Ovary (tissue), 3 donors: ENCODE results near the gene CC2D1A.

ENCODE experiments used
- EP300 ChIP-seq: sonication (generic); formaldehyde crosslinking; IDR thresholded peaks from one replicate; pipeline ENCODE4 v1.6.1; 2017; ENCODE audit warnings: antibody characterized with exemption
- POLR2A ChIP-seq: fragments of 450-650 bp; IDR thresholded peaks from one replicate; pipeline ENCODE4 v1.6.1; 2017; ENCODE audit warnings: antibody characterized with exemption, mild to moderate bottlenecking, moderate library complexity
- TF ChIP-seq, protein P1 (sequence below), 3 donors: fragments of 450-650 bp in 2 of 3; fragments of 200-600 bp in 1 of 3; IDR thresholded peaks; one replicate each; pipeline versions ENCODE4 v1.5.1 to v1.8.0; 2016 to 2022; ENCODE audit warnings: antibody characterized with exemption in 3 of 3, mild to moderate bottlenecking in 1 of 3
- donor health status: DM: no; HTN: no; CAD: no.

DNA sequence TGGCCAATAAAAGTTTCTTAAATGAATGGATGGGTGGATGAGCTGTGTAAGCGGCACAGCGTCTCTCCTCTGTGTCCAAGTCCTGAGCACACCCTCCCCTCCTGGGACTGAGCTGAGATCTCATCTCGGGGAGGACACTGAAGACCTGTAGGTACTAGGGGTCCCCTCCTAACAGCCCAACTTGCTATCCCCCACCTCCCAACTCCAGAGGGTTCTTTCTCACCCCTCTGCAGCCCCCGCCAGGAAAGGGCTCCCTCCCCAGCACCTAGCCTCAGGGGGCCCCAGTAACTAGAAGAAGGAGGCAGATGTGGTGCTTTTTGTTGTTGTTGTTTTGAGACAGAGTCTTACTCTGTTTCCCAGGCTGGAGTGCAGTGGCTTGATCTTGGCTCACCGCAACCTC lies 30.2 kb upstream of the CC2D1A start:
- TF ChIP-seq, protein P1, sequence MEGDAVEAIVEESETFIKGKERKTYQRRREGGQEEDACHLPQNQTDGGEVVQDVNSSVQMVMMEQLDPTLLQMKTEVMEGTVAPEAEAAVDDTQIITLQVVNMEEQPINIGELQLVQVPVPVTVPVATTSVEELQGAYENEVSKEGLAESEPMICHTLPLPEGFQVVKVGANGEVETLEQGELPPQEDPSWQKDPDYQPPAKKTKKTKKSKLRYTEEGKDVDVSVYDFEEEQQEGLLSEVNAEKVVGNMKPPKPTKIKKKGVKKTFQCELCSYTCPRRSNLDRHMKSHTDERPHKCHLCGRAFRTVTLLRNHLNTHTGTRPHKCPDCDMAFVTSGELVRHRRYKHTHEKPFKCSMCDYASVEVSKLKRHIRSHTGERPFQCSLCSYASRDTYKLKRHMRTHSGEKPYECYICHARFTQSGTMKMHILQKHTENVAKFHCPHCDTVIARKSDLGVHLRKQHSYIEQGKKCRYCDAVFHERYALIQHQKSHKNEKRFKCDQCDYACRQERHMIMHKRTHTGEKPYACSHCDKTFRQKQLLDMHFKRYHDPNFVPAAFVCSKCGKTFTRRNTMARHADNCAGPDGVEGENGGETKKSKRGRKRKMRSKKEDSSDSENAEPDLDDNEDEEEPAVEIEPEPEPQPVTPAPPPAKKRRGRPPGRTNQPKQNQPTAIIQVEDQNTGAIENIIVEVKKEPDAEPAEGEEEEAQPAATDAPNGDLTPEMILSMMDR (IDR thresholded peaks at IDR 0.05): no peak
- TF ChIP-seq EP300: no peak
- TF ChIP-seq POLR2A: no peak
